ENCODE measurements around the gene KAT7. TPM values are rescaled to one million over a fixed set of nuclear protein-coding genes. Genes with fewer than 3 reads are reported as not detected.

KAT7 gene
- total RNA-seq, 1 donor from 2014 or later = 72.0 TPM

- H3K27ac Mint-ChIP-seq = no peak overlapping the region
- DNase-seq (ENCODE audit: low spot score, unreplicated experiment) = no peak
- H3K36me3 Mint-ChIP-seq (ENCODE audit: insufficient read depth) = peaks cover 18% of the 10 kb centered on the region
- peaks cover 7% of the 10 kb centered on the region for H3K4me1 Mint-ChIP-seq (ENCODE audit: low read depth)
- no peak for TF ChIP-seq CTCF (IDR thresholded peaks at IDR 0.05; ENCODE audit: unreplicated experiment)
- H3K4me3 Mint-ChIP-seq (ENCODE audit: low read depth) = no peak overlapping the region
- no peaks in the 10 kb centered on the region for H3K9me3 Mint-ChIP-seq (ENCODE audit: low read depth)
- H3K27me3 Mint-ChIP-seq = no peaks in the 10 kb centered on the region
Measured at GRCh38 chr17:49820773-49821172, 32.3 kb downstream of the KAT7 start.

DNA sequence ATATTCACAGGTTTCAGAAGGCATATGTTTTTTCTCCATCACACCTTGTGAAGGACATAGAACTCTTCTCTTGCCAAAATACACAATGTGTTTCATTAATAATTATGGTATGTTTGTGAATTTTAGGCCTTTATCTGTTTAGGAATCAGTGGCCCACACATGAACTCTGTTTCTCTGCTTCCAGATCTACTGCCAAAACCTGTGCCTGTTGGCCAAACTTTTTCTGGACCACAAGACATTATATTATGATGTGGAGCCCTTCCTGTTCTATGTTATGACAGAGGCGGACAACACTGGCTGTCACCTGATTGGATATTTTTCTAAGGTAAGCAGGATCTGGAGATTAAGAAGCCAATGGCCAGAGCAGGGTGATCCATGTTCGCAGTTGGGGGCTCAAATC, 33.0 kb downstream of the KAT7 start:
- TF ChIP-seq CTCF (IDR thresholded peaks at IDR 0.05; ENCODE audit: unreplicated experiment) = no peak
- H3K9me3 Mint-ChIP-seq (ENCODE audit: low read depth) = no peaks in the 10 kb centered on the region
- no peaks in the 10 kb centered on the region for H3K27me3 Mint-ChIP-seq
- H3K27ac Mint-ChIP-seq = no peak overlapping the region
- no peak overlapping the region for H3K4me3 Mint-ChIP-seq (ENCODE audit: low read depth)
- peaks cover 21% of the 10 kb centered on the region for H3K36me3 Mint-ChIP-seq (ENCODE audit: insufficient read depth)
- peaks cover 7% of the 10 kb centered on the region for H3K4me1 Mint-ChIP-seq (ENCODE audit: low read depth)
- DNase-seq (ENCODE audit: low spot score, unreplicated experiment) = no peak

- TF ChIP-seq CTCF (IDR thresholded peaks at IDR 0.05; ENCODE audit: unreplicated experiment) = no peak
- Mint-ChIP-seq H3K9me3 (ENCODE audit: low read depth) (no peaks in the 10 kb centered on the region), H3K4me1 (ENCODE audit: low read depth) (peaks cover 7% of the 10 kb centered on the region), H3K36me3 (ENCODE audit: insufficient read depth) (peaks cover 21% of the 10 kb centered on the region), H3K27me3 (no peaks in the 10 kb centered on the region), H3K27ac (no peak overlapping the region), H3K4me3 (ENCODE audit: low read depth) (no peak overlapping the region)
- no peak for DNase-seq (ENCODE audit: low spot score, unreplicated experiment)
Measured at GRCh38 chr17:49821916-49822315, 33.4 kb downstream of the KAT7 start.

GRCh38 chr17:49822829-49823228, 34.3 kb downstream of the KAT7 start:
- no peak overlapping the region for H3K4me3 Mint-ChIP-seq (ENCODE audit: low read depth)
- no peaks in the 10 kb centered on the region for H3K27me3 Mint-ChIP-seq
- H3K4me1 Mint-ChIP-seq (ENCODE audit: low read depth) = peaks cover 7% of the 10 kb centered on the region
- DNase-seq (ENCODE audit: low spot score, unreplicated experiment) = no peak
- no peak for TF ChIP-seq CTCF (IDR thresholded peaks at IDR 0.05; ENCODE audit: unreplicated experiment)
- H3K27ac Mint-ChIP-seq = no peak overlapping the region
- H3K9me3 Mint-ChIP-seq (ENCODE audit: low read depth) = no peaks in the 10 kb centered on the region
- H3K36me3 Mint-ChIP-seq (ENCODE audit: insufficient read depth) = peaks cover 23% of the 10 kb centered on the region

DNA sequence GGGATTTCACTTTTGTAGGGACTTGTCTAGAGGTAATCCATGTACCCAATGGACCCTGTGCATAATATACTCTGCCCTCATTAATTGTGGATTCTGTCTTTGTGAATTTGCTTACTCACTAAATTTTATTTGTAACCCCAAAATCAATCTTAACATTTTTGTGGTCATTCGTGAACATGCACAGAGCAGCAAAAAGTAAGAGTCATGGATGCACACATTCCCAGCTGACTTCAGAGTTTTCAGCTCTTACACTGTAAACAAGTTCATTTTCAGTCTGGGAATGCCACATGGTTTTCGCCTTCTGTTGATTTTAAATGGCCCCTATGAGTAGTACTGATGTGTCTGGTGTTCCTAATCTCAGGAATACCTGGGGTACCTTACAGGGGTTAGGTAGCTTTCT, 35.1 kb downstream of the KAT7 start:
- no peak for TF ChIP-seq CTCF (IDR thresholded peaks at IDR 0.05; ENCODE audit: unreplicated experiment)
- DNase-seq (ENCODE audit: low spot score, unreplicated experiment) = no peak
- H3K4me1 Mint-ChIP-seq (ENCODE audit: low read depth) = peaks cover 7% of the 10 kb centered on the region
- peaks cover 25% of the 10 kb centered on the region for H3K36me3 Mint-ChIP-seq (ENCODE audit: insufficient read depth)
- no peak overlapping the region for H3K4me3 Mint-ChIP-seq (ENCODE audit: low read depth)
- H3K9me3 Mint-ChIP-seq (ENCODE audit: low read depth) = no peaks in the 10 kb centered on the region
- H3K27me3 Mint-ChIP-seq = no peaks in the 10 kb centered on the region
- no peak overlapping the region for H3K27ac Mint-ChIP-seq
